IMR-90 (cell line): ENCODE data around the gene MYH10. TPM values are rescaled to one million over a fixed set of nuclear protein-coding genes. Genes with fewer than 3 reads are reported as not detected.

Source experiments
- ATAC-seq: fragments of 200-7000 bp; cut with Tn5 transposase; 2 replicates; pipeline ENCODE4 v1.9.1; 2020; ENCODE audit warnings: low read depth, mild to moderate bottlenecking, moderate library complexity
- BruUV-seq: library from RNA; stranded (reverse); fragments of 400-500 nt; replicated peaks from 2 replicates; lab custom pipeline; 2021; lab: Mats Ljungman, UMichigan
- CTCF ChIA-PET: fragments of 300-600 bp; formaldehyde crosslinking; extraction: SDS; loops from one replicate; lab custom pipeline; 2021; ENCODE audit warnings: antibody characterized with exemption; lab: Yijun Ruan, JAX
- POLR2A ChIA-PET: fragments of 300-600 bp; sonication (Branson Sonifier 250); formaldehyde crosslinking; loops from one replicate; lab custom pipeline; 2022; ENCODE audit warnings: antibody characterized with exemption; ENCODE audit not compliant: unreplicated experiment; lab: Charles Lee
- DNase-seq: peaks from one replicate; pipeline ENCODE4 v3.0.0; 2013
- H2AFZ ChIP-seq: replicated peaks from 2 replicates; pipeline ENCODE3; 2013; ENCODE audit warnings: low read length, mild to moderate bottlenecking; ENCODE audit not compliant: poor library complexity
- H2AK5ac ChIP-seq: 2 replicates; pipeline ENCODE4 v1.6.1; 2013; ENCODE audit warnings: low read depth, low read length, inconsistent platforms
- H2AK9ac ChIP-seq: replicated peaks from 2 replicates; pipeline ENCODE3; 2013; ENCODE audit warnings: mild to moderate bottlenecking, low read depth, low read length, moderate library complexity; ENCODE audit not compliant: poor library complexity
- H2BK120ac ChIP-seq: 2 replicates; pipeline ENCODE4 v1.6.1; 2013; ENCODE audit warnings: low read depth, low read length, inconsistent platforms
- H2BK15ac ChIP-seq: 3 replicates; pipeline ENCODE4 v1.6.1; 2013; ENCODE audit warnings: low read depth, low read length, inconsistent platforms
- H2BK20ac ChIP-seq: 2 replicates; pipeline ENCODE4 v1.6.1; 2013; ENCODE audit warnings: low read depth, mild to moderate bottlenecking, inconsistent platforms, low read length, moderate library complexity
- H2BK5ac ChIP-seq: 2 replicates; pipeline ENCODE4 v1.6.1; 2013; ENCODE audit warnings: mild to moderate bottlenecking, low read depth, low read length, inconsistent platforms; ENCODE audit not compliant: poor library complexity, severe bottlenecking
- H3K14ac ChIP-seq: replicated peaks from 2 replicates; pipeline ENCODE4 v1.6.1; 2013; ENCODE audit warnings: low read depth, low read length, inconsistent platforms
- H3K18ac ChIP-seq: 2 replicates; pipeline ENCODE4 v1.6.1; 2013; ENCODE audit warnings: low read depth, low read length, control low read depth
- H3K23ac ChIP-seq: 2 replicates; pipeline ENCODE4 v1.6.1; 2013; ENCODE audit warnings: low read depth, low read length, inconsistent platforms
- H3K27ac ChIP-seq: 2 replicates; pipeline ENCODE4 v1.5.1; 2013; ENCODE audit warnings: mild to moderate bottlenecking, control low read depth, low read length; ENCODE audit not compliant: insufficient read depth
- H3K27me3 ChIP-seq: 2 replicates; pipeline ENCODE4 v1.6.1; 2013; ENCODE audit warnings: low read length; ENCODE audit not compliant: control insufficient read depth, insufficient read depth
- H3K36me3 ChIP-seq: 2 replicates; pipeline ENCODE4 v1.6.1; 2013; ENCODE audit warnings: low read length, mixed read lengths; ENCODE audit not compliant: control insufficient read depth, insufficient read depth
- H3K4ac ChIP-seq: 2 replicates; pipeline ENCODE4 v1.6.1; 2013; ENCODE audit warnings: low read depth, low read length, inconsistent platforms
- H3K4me1 ChIP-seq: 2 replicates; pipeline ENCODE4 v1.6.1; 2013; ENCODE audit warnings: low read length, mixed read lengths; ENCODE audit not compliant: control insufficient read depth, insufficient read depth
- H3K4me2 ChIP-seq: 2 replicates; pipeline ENCODE4 v1.6.1; 2013; ENCODE audit warnings: low read depth, mild to moderate bottlenecking, control low read depth, low read length, moderate library complexity
- H3K4me3 ChIP-seq: 2 replicates; pipeline ENCODE4 v1.5.1; 2013; ENCODE audit warnings: low read depth, mild to moderate bottlenecking, control low read depth, low read length, moderate library complexity; ENCODE audit not compliant: insufficient read depth
- H3K56ac ChIP-seq: 2 replicates; pipeline ENCODE4 v1.6.1; 2013; ENCODE audit warnings: low read length, inconsistent platforms; ENCODE audit not compliant: insufficient read depth; ENCODE audit errors: extremely low read depth
- H3K79me1 ChIP-seq, 2 experiments: 2 replicates each; pipeline ENCODE4 v1.6.1; 2013; ENCODE audit warnings: low read length in 2 of 2, inconsistent platforms in 1 of 2, low read depth in 1 of 2
- H3K9ac ChIP-seq: 2 replicates; pipeline ENCODE4 v1.6.1; 2013; ENCODE audit warnings: low read depth, low read length, control low read depth
- H3K9me1 ChIP-seq: 2 replicates; pipeline ENCODE4 v1.6.1; 2013; ENCODE audit warnings: low read length, inconsistent platforms; ENCODE audit not compliant: insufficient read depth
- H3K9me3 ChIP-seq: 2 replicates; pipeline ENCODE4 v1.6.1; 2013; ENCODE audit warnings: low read length; ENCODE audit not compliant: control insufficient read depth, insufficient read depth
- H4K20me1 ChIP-seq: 2 replicates; pipeline ENCODE4 v1.6.1; 2013; ENCODE audit warnings: low read length, inconsistent platforms; ENCODE audit not compliant: insufficient read depth
- H4K5ac ChIP-seq: 2 replicates; pipeline ENCODE4 v1.6.1; 2013; ENCODE audit warnings: mild to moderate bottlenecking, low read depth, low read length, control low read depth
- H4K8ac ChIP-seq, 2 experiments: 2 replicates each; pipeline ENCODE4 v1.6.1; 2013; ENCODE audit warnings: low read depth in 2 of 2, low read length in 2 of 2, control low read depth in 1 of 2, inconsistent platforms in 1 of 2
- H4K91ac ChIP-seq: 2 replicates; pipeline ENCODE4 v1.6.1; 2013; ENCODE audit warnings: low read depth, low read length, inconsistent platforms; ENCODE audit not compliant: insufficient read depth
- NFE2L2 ChIP-seq: fragments of 150-350 bp; IDR thresholded peaks from 2 replicates; pipeline ENCODE4 v1.6.1; 2016; ENCODE audit warnings: low read depth, mild to moderate bottlenecking, low read length
- POLR2A ChIP-seq: IDR thresholded peaks from 2 replicates; pipeline ENCODE4 v1.6.1; 2012; ENCODE audit warnings: mild to moderate bottlenecking, low read depth, low read length
- WGBS, 2 experiments: methylation state at CpG; one replicate each; pipeline versions ENCODE4 v1.1.5 to v1.1.7; 2013; ENCODE audit warnings: missing lambda C conversion rate in 2 of 2; ENCODE audit not compliant: insufficient read length in 1 of 2; ENCODE audit errors: extremely low coverage in 2 of 2; 5-methylcytosine and 5-hydroxymethylcytosine counted together
- dilution Hi-C: fragments of 300-500 bp; cut with HindIII; formaldehyde crosslinking; loops from one replicate; pipeline ENCODE4 v1.14.3; 2018; ENCODE audit warnings: low sequenced_read_pairs; ENCODE audit not compliant: unreplicated experiment
- in situ Hi-C: fragments of 300-500 bp; cut with MboI; formaldehyde crosslinking; loops from 3 replicates; pipeline ENCODE4 v1.14.3; 2019; ENCODE audit warnings: low sequenced_read_pairs, inconsistent platforms, mixed read lengths
- intact Hi-C: fragments of 100-400 bp; cut with micrococcal nuclease; formaldehyde crosslinking; loops from 2 replicates; pipeline ENCODE4 v1.10.0; 2022
- polyA plus RNA-seq, 3 experiments: library from polyadenylated mRNA; depleted of rRNA; stranded (reverse); fragments of >200 nt; gene quantifications; 2 replicates each; pipeline ENCODE4 v1.2.3, GENCODE V29; 2012; ENCODE audit warnings: low replicate concordance in 1 of 3
- total RNA-seq: library from RNA; depleted of rRNA; stranded (reverse); fragments of >200 nt; gene quantifications from 2 replicates; pipeline ENCODE4 v1.2.3, GENCODE V29; 2012

MYH10 gene
- total and polyA plus RNA-seq, 2 of the 4 experiments (the other 2 are of a cell fraction) = 71.2 to 95.2 TPM

GRCh38 chr17:8522577-8522976 is 107.9 kb downstream of the MYH10 start:
- Histone ChIP-seq H2BK5ac (no peak overlapping the region), H3K14ac (no peak overlapping the region), H3K79me1 (peaks cover 0 to 3% of the 10 kb centered on the region in 2 experiments; a peak in 1 of 4 replicates), H4K91ac (no peak overlapping the region), H3K18ac (no peak overlapping the region), H3K4ac (no peak overlapping the region), H4K8ac (no peak overlapping the region), H3K9ac (no peak overlapping the region), H3K36me3 (peaks cover 54% of the 10 kb centered on the region), H2BK20ac (no peak overlapping the region), H2AK9ac (no peak overlapping the region), H3K27ac (no peak overlapping the region), H2AFZ (no peak overlapping the region), H3K27me3 (no peaks in the 10 kb centered on the region), H2BK120ac (no peak overlapping the region), H3K9me1 (peaks cover 10% of the 10 kb centered on the region), H3K9me3 (no peaks in the 10 kb centered on the region), H4K20me1 (no peaks in the 10 kb centered on the region), H3K4me3 (no peak overlapping the region), H3K4me2 (no peak overlapping the region), H2AK5ac (no peak overlapping the region), H3K23ac (no peak overlapping the region), H4K5ac (no peak overlapping the region), H3K56ac (no peak overlapping the region), H2BK15ac (no peak overlapping the region), H3K4me1 (no peaks in the 10 kb centered on the region)
- ATAC-seq = no peak
- WGBS, 2 experiments = 80% methylated on average over 2 of the region's 5 CpGs; no CpG with 5 or more reads in 1 of the 2 experiments
- TF ChIP-seq POLR2A (no peak), NFE2L2 (no peak)
- intact Hi-C loops (no loop called here), dilution Hi-C loops (no loop called here), in situ Hi-C loops (no loop called here)
- DNase-seq = no peak
- POLR2A ChIA-PET = interaction anchor here (0.7 kb wide), 1 partner anchor 148 kb away, joined by 4 read pairs; no protein-coding TSS in a partner anchor
- BruUV-seq = no TSS peak
- CTCF ChIA-PET = no interaction called here
